HCT116 (cell line): ENCODE results near the gene MRPL58. TPM values are rescaled to one million over a fixed set of nuclear protein-coding genes. Genes with fewer than 3 reads are reported as not detected.

Source experiments
- ATAC-seq: fragments of 200-7000 bp; cut with Tn5 transposase; 2 replicates; pipeline ENCODE4 v1.9.1; 2020; ENCODE audit warnings: mild to moderate bottlenecking, moderate library complexity
- BruUV-seq: library from RNA; stranded (reverse); fragments of 400-500 nt; replicated peaks from 2 replicates; lab custom pipeline; 2021; lab: Mats Ljungman, UMichigan
- CTCF ChIA-PET: fragments of 300-600 bp; sonication (Branson Sonifier 250); formaldehyde crosslinking; loops from one replicate; lab custom pipeline; 2021; ENCODE audit warnings: antibody characterized with exemption; lab: Charles Lee
- POLR2A ChIA-PET: fragments of 300-600, 350-600 bp; sonication (Branson Sonifier 250); formaldehyde crosslinking; loops from one replicate; lab custom pipeline; 2021; ENCODE audit warnings: antibody characterized with exemption; lab: Charles Lee
- RAD21 ChIA-PET, 2 experiments: fragments of 300-600 bp; sonication (Branson Sonifier 250); formaldehyde crosslinking; loops; one replicate each; lab custom pipeline; 2023; ENCODE audit warnings: low total read pairs in 2 of 2; ENCODE audit not compliant: uncharacterized antibody in 2 of 2, unreplicated experiment in 2 of 2, low non-redundant PET in 1 of 2; lab: Charles Lee
- DNase-seq: peaks from one replicate; pipeline ENCODE4 v3.0.0-alpha.2; 2010; ENCODE audit warnings: low read depth, low spot score
- H2AFZ ChIP-seq: fragments of 200-600 bp; shearing (Covaris generic), sonication (generic); 2 replicates; pipeline ENCODE4 v1.6.1; 2017; ENCODE audit warnings: low read depth, mixed run types, mixed read lengths, antibody characterized with exemption, low read length; ENCODE audit not compliant: poor library complexity, severe bottlenecking
- H3K27ac ChIP-seq: 2 replicates; pipeline ENCODE4 v1.5.1; 2012; ENCODE audit warnings: low read depth, low read length
- H3K27me3 ChIP-seq: fragments of 200-600 bp; sonication (generic); 2 replicates; pipeline ENCODE4 v1.6.1; 2016; ENCODE audit warnings: mixed run types, low read length, mixed read lengths; ENCODE audit not compliant: insufficient read depth
- H3K36me3 ChIP-seq, 2 experiments: fragments of 200-500 bp in 1 of 2; fragments of 200-600 bp in 1 of 2; sonication (Bioruptor generic) in 1 of 2; sonication (generic) in 1 of 2; 2 replicates each; pipeline versions ENCODE4 v1.5.1 to v1.6.1; 2014 to 2016; ENCODE audit warnings: low read length in 2 of 2, inconsistent platforms in 1 of 2, mixed read lengths in 1 of 2, mixed run types in 1 of 2; ENCODE audit not compliant: insufficient read depth in 2 of 2, control insufficient read depth in 1 of 2
- H3K4me1 ChIP-seq, 2 experiments: fragments of 200-600 bp in 1 of 2; sonication (generic) in 1 of 2; 2 replicates each; pipeline versions ENCODE4 v1.5.1 to v1.6.1; 2012 to 2017; ENCODE audit warnings: low read length in 2 of 2, inconsistent platforms in 1 of 2, mild to moderate bottlenecking in 1 of 2, mixed read lengths in 1 of 2, mixed run types in 1 of 2, moderate library complexity in 1 of 2; ENCODE audit not compliant: insufficient read depth in 2 of 2, control insufficient read depth in 1 of 2
- H3K4me2 ChIP-seq: fragments of 200-600 bp; sonication (generic); 2 replicates; pipeline ENCODE4 v1.6.1; 2017; ENCODE audit warnings: mixed run types, low read length, mixed read lengths
- H3K4me3 ChIP-seq, 2 experiments: fragments of 200-600 bp in 1 of 2; sonication (generic) in 1 of 2; replicated peaks in 1 of 2; 2 replicates each; pipeline ENCODE4 v1.5.1; 2011 to 2016; ENCODE audit warnings: low read length in 2 of 2, control low read depth in 1 of 2, low read depth in 1 of 2, mild to moderate bottlenecking in 1 of 2, mixed read lengths in 1 of 2, mixed run types in 1 of 2
- H3K79me2 ChIP-seq: fragments of 200-600 bp; sonication (generic); 2 replicates; pipeline ENCODE4 v1.6.1; 2017; ENCODE audit warnings: mild to moderate bottlenecking, mixed run types, low read length, moderate library complexity, mixed read lengths; ENCODE audit not compliant: insufficient read depth
- H3K9ac ChIP-seq: fragments of 200-600 bp; sonication (generic); 2 replicates; pipeline ENCODE4 v1.6.1; 2016; ENCODE audit warnings: low read length, mixed read lengths
- H3K9me2 ChIP-seq: fragments of 200-600 bp; sonication (generic), shearing (Covaris generic); 2 replicates; pipeline ENCODE4 v1.6.1; 2017; ENCODE audit warnings: mixed run types, mild to moderate bottlenecking, moderate library complexity; ENCODE audit not compliant: insufficient read depth
- H3K9me3 ChIP-seq, 2 experiments: fragments of 200-500 bp in 1 of 2; fragments of 200-600 bp in 1 of 2; sonication (Bioruptor generic) in 1 of 2; sonication (generic) in 1 of 2; 2 replicates each; pipeline ENCODE4 v1.6.1; 2014 to 2017; ENCODE audit warnings: low read length in 2 of 2, mixed read lengths in 2 of 2, inconsistent platforms in 1 of 2, low read depth in 1 of 2, mild to moderate bottlenecking in 1 of 2, mixed run types in 1 of 2, moderate library complexity in 1 of 2; ENCODE audit not compliant: control insufficient read depth in 1 of 2, insufficient read depth in 1 of 2
- H4K20me1 ChIP-seq: fragments of 200-600 bp; sonication (generic), shearing (Covaris generic); 2 replicates; pipeline ENCODE4 v1.6.1; 2017; ENCODE audit warnings: mixed run types, mild to moderate bottlenecking, moderate library complexity; ENCODE audit not compliant: insufficient read depth
- CEBPB ChIP-seq: IDR thresholded peaks from 2 replicates; pipeline ENCODE4 v1.6.1; 2012; ENCODE audit warnings: low read depth
- ELF1 ChIP-seq: IDR thresholded peaks from 2 replicates; pipeline ENCODE4 v1.6.1; 2012; ENCODE audit warnings: low read depth, borderline replicate concordance
- EZH2 ChIP-seq: fragments of 200-600 bp; sonication (generic); IDR thresholded peaks from 2 replicates; pipeline ENCODE4 v1.6.1; 2017; ENCODE audit warnings: antibody characterized with exemption, mixed run types
- FOSL1 ChIP-seq: IDR thresholded peaks from 2 replicates; pipeline ENCODE4 v1.6.1; 2012; ENCODE audit warnings: low read depth
- POLR2A ChIP-seq: IDR thresholded peaks from 2 replicates; pipeline ENCODE4 v1.7.0; 2011; ENCODE audit warnings: borderline replicate concordance; ENCODE audit not compliant: insufficient read depth, insufficient read length; ENCODE audit errors: extremely low read depth
- POLR2AphosphoS5 ChIP-seq: IDR thresholded peaks from 2 replicates; pipeline ENCODE4 v1.6.1; 2011; ENCODE audit warnings: mild to moderate bottlenecking, low read depth, low read length, moderate library complexity
- RAD21 ChIP-seq: IDR thresholded peaks from 2 replicates; pipeline ENCODE4 v1.6.1; 2012; ENCODE audit warnings: low read depth, mild to moderate bottlenecking
- SP1 ChIP-seq: IDR thresholded peaks from 2 replicates; pipeline ENCODE4 v1.6.1; 2012; ENCODE audit warnings: low read depth
- SRF ChIP-seq: IDR thresholded peaks from 2 replicates; pipeline ENCODE4 v1.6.1; 2012; ENCODE audit warnings: low read depth
- ZNF274 ChIP-seq: fragments of 200-500 bp; sonication (Bioruptor generic); IDR thresholded peaks from 2 replicates; pipeline ENCODE4 v1.6.1; 2014; ENCODE audit warnings: mild to moderate bottlenecking, low read depth, low read length, inconsistent platforms
- intact Hi-C: fragments of 100-400 bp; cut with micrococcal nuclease; formaldehyde crosslinking; loops from 2 replicates; pipeline ENCODE4 v1.10.0; 2022
- total RNA-seq: library from RNA; stranded (reverse); gene quantifications from one replicate; pipeline ENCODE4 v1.2.1, GENCODE V29; 2021; ENCODE audit not compliant: unreplicated experiment
- TF ChIP-seq, protein P1 (sequence below): IDR thresholded peaks from 2 replicates; pipeline ENCODE4 v1.6.1; 2012
- TF ChIP-seq, protein P2 (sequence below), 3 experiments: fragments of 200-600 bp in 1 of 3; sonication (generic) in 1 of 3; IDR thresholded peaks in 2 of 3; conservative IDR thresholded peaks in 1 of 3; 2 replicates each; pipeline ENCODE4 v1.5.1; 2012 to 2017; ENCODE audit warnings: low read depth in 2 of 3, low read length in 2 of 3, antibody characterized with exemption in 1 of 3, borderline replicate concordance in 1 of 3, control low read depth in 1 of 3, mild to moderate bottlenecking in 1 of 3, mixed read lengths in 1 of 3, mixed run types in 1 of 3, moderate library complexity in 1 of 3; ENCODE audit not compliant: insufficient read depth in 1 of 3
- TF ChIP-seq, protein P3 (sequence below): IDR thresholded peaks from 2 replicates; pipeline ENCODE4 v1.6.1; 2012; ENCODE audit warnings: low read depth
- TF ChIP-seq, protein P4 (sequence below): IDR thresholded peaks from 2 replicates; pipeline ENCODE4 v1.6.1; 2012

MRPL58 gene
- total RNA-seq, 1 experiment from 2014 or later, result 80.5 TPM

DNA sequence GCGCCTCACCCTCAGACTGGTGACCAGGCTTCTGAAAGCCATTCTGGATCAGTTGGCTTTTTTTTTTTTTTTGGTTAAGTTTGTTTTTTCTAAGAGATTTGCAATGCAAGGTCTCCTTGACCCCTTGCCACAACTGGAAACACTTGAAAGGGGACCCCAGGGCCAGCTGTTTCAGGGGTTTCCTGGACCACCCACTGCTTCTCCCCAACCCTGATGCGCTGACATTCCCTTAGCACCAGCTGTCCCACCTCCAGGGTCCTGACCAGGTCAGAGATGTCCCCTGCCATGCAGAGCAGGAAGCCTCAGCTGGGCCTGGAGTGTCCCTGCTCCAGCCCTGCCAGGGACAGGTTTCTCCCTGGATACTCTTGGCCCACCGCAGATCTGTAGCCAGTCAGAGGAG lies 8.1 kb upstream of the MRPL58 start:
- intact Hi-C loops, result no loop called here
- no peaks in the 10 kb centered on the region for H3K27me3 ChIP-seq
- no peaks in the 10 kb centered on the region for H4K20me1 ChIP-seq
- ChIA-PET RAD21 (no interaction called here), POLR2A (no interaction called here), CTCF (interaction anchor here (4.0 kb wide), 1 partner anchor 43 kb away, joined by 32 read pairs; no protein-coding TSS in a partner anchor)
- H3K4me2 ChIP-seq, result no peak overlapping the region
- H2AFZ ChIP-seq, result no peak overlapping the region
- H3K9me2 ChIP-seq, result no peaks in the 10 kb centered on the region
- no TSS peak for BruUV-seq
- no peak for ATAC-seq
- no peak for DNase-seq
- H3K4me3 ChIP-seq, result no peak overlapping the region
- H3K27ac ChIP-seq, result no peak overlapping the region
- TF ChIP-seq, protein P1, sequence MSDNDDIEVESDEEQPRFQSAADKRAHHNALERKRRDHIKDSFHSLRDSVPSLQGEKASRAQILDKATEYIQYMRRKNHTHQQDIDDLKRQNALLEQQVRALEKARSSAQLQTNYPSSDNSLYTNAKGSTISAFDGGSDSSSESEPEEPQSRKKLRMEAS, result no peak
- TF ChIP-seq SRF (no peak), FOSL1 (no peak), CEBPB (no peak), POLR2A (no peak), POLR2AphosphoS5 (no peak), SP1 (no peak), EZH2 (no peak), RAD21 (no peak), ELF1 (no peak), ZNF274 (no peak)
- TF ChIP-seq, protein P2, sequence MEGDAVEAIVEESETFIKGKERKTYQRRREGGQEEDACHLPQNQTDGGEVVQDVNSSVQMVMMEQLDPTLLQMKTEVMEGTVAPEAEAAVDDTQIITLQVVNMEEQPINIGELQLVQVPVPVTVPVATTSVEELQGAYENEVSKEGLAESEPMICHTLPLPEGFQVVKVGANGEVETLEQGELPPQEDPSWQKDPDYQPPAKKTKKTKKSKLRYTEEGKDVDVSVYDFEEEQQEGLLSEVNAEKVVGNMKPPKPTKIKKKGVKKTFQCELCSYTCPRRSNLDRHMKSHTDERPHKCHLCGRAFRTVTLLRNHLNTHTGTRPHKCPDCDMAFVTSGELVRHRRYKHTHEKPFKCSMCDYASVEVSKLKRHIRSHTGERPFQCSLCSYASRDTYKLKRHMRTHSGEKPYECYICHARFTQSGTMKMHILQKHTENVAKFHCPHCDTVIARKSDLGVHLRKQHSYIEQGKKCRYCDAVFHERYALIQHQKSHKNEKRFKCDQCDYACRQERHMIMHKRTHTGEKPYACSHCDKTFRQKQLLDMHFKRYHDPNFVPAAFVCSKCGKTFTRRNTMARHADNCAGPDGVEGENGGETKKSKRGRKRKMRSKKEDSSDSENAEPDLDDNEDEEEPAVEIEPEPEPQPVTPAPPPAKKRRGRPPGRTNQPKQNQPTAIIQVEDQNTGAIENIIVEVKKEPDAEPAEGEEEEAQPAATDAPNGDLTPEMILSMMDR (IDR thresholded peaks at IDR 0.05 in 2 of 3, conservative IDR thresholded peaks at IDR 0.05 in 1 of 3; ENCODE audit: borderline replicate concordance in 1 of 3, insufficient read depth in 1 of 3, low read depth in 2 of 3, low read length in 2 of 3), result no peak
- TF ChIP-seq, protein P3, sequence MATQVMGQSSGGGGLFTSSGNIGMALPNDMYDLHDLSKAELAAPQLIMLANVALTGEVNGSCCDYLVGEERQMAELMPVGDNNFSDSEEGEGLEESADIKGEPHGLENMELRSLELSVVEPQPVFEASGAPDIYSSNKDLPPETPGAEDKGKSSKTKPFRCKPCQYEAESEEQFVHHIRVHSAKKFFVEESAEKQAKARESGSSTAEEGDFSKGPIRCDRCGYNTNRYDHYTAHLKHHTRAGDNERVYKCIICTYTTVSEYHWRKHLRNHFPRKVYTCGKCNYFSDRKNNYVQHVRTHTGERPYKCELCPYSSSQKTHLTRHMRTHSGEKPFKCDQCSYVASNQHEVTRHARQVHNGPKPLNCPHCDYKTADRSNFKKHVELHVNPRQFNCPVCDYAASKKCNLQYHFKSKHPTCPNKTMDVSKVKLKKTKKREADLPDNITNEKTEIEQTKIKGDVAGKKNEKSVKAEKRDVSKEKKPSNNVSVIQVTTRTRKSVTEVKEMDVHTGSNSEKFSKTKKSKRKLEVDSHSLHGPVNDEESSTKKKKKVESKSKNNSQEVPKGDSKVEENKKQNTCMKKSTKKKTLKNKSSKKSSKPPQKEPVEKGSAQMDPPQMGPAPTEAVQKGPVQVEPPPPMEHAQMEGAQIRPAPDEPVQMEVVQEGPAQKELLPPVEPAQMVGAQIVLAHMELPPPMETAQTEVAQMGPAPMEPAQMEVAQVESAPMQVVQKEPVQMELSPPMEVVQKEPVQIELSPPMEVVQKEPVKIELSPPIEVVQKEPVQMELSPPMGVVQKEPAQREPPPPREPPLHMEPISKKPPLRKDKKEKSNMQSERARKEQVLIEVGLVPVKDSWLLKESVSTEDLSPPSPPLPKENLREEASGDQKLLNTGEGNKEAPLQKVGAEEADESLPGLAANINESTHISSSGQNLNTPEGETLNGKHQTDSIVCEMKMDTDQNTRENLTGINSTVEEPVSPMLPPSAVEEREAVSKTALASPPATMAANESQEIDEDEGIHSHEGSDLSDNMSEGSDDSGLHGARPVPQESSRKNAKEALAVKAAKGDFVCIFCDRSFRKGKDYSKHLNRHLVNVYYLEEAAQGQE, result no peak
- TF ChIP-seq, protein P4, sequence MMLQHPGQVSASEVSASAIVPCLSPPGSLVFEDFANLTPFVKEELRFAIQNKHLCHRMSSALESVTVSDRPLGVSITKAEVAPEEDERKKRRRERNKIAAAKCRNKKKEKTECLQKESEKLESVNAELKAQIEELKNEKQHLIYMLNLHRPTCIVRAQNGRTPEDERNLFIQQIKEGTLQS, result no peak
- no peaks in the 10 kb centered on the region for H3K9me3 ChIP-seq
- H3K4me1 ChIP-seq, result peaks cover 0 to 3% of the 10 kb centered on the region in 2 experiments; a peak in 1 of 4 replicates
- H3K36me3 ChIP-seq, result peaks cover 4 to 19% of the 10 kb centered on the region in 2 experiments; a peak in 2 of 4 replicates
- H3K9ac ChIP-seq, result no peak overlapping the region
- no peaks in the 10 kb centered on the region for H3K79me2 ChIP-seq
